Type B pancreatic cell (in vitro differentiated cells): Measurements from ENCODE around the gene CDC42EP5. TPM values are rescaled to one million over a fixed set of nuclear protein-coding genes. Genes with fewer than 3 reads are reported as not detected.
A peak's percentile ranks its signal among the peaks of the same experiment; 100 is the strongest.
"Not testable (repeated sequence)": the region's sequence is repeated elsewhere in the genome, so short reads cannot be mapped to it uniquely, and the experiment has no call there.

Source experiments
- DNase-seq: peaks from one replicate; pipeline ENCODE4 v3.0.0; 2021; ENCODE audit warnings: mixed read lengths; ENCODE audit not compliant: unreplicated experiment; ENCODE audit errors: extremely low spot score
- H3K27ac Mint-ChIP-seq: 2 replicates; pipeline ENCODE4 v1.8.0; 2021; ENCODE audit warnings: mild to moderate bottlenecking, mixed read lengths
- H3K27me3 Mint-ChIP-seq: 2 replicates; pipeline ENCODE4 v1.8.0; 2021; ENCODE audit warnings: mixed read lengths
- H3K36me3 Mint-ChIP-seq: 2 replicates; pipeline ENCODE4 v1.8.0; 2021; ENCODE audit warnings: mixed read lengths
- H3K4me1 Mint-ChIP-seq: one replicate; pipeline ENCODE4 v1.8.0; 2021; ENCODE audit warnings: mixed read lengths; ENCODE audit not compliant: unreplicated experiment
- H3K4me3 Mint-ChIP-seq: 2 replicates; pipeline ENCODE4 v1.8.0; 2021; ENCODE audit warnings: mild to moderate bottlenecking, mixed read lengths
- H3K9me3 Mint-ChIP-seq: 2 replicates; pipeline ENCODE4 v1.8.0; 2021; ENCODE audit warnings: mixed read lengths
- total RNA-seq: library from RNA; stranded (reverse); gene quantifications from 2 replicates; pipeline ENCODE4 v1.2.1, GENCODE V29; 2021; ENCODE audit warnings: low replicate concordance
- TF ChIP-seq, protein P1 (sequence below): fragments of 200-600 bp; sonication (generic); conservative IDR thresholded peaks from 2 replicates; pipeline ENCODE4 v1.5.0; 2021; ENCODE audit warnings: antibody characterized with exemption, mild to moderate bottlenecking

Gene CDC42EP5
- total RNA-seq, 1 donor from 2014 or later, result 24.3 TPM

DNA sequence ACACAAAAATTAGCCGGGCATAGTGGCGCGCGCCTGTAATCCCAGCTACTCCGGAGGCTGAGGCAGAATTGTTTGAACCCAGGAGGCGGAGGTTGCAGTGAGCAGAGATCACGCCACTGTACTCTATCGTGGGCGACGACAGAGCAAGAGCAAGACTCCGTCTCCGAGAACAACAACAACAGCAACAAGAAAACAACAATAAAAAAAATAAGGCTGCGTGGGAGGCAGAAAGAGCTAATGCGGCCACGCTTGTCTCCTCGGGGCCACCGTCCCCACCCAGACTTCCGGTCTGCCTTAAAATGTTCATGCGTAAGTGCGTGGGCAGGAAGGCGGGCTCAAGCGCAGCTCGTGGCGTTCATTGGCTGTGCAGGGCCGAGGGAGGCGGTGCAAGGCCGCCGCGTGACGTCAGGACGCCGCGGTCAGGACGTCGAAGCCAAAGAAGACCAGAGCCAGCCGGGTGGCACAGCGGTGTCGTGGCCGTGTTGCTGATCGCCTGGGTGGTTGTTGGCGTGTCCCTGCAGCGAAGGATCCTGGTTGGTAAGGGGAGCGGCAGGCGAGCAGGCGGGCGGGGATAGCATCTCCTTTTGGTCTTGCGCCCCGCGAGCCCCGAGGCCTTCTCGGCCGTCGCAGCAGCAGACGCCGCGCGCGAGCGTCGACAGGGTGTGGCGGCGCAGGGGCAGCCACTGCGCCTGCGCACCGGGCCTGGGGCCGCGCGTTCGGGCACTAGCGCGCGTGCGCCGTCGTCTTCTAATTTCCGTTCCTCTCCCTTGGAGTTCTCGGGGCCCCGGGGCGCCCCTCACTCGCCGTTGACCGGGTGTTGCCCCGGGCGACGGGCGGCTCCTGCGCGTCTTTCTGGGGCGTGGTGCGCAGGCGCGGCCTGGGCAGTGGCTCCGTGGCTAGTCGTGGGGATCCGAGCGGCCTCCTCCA is 24.1 kb downstream of the CDC42EP5 start, which contains the start of gene LENG8:
TSS of gene LENG8 (plus strand) at position 426 of the 927 bp plus-strand sequence. CDS start 2,146 bp downstream, outside the sequence.
- Mint-ChIP-seq H3K4me1 (peaks cover 22% of the 10 kb centered on the region), H3K9me3 (no peaks in the 10 kb centered on the region)
- TF ChIP-seq, protein P1, sequence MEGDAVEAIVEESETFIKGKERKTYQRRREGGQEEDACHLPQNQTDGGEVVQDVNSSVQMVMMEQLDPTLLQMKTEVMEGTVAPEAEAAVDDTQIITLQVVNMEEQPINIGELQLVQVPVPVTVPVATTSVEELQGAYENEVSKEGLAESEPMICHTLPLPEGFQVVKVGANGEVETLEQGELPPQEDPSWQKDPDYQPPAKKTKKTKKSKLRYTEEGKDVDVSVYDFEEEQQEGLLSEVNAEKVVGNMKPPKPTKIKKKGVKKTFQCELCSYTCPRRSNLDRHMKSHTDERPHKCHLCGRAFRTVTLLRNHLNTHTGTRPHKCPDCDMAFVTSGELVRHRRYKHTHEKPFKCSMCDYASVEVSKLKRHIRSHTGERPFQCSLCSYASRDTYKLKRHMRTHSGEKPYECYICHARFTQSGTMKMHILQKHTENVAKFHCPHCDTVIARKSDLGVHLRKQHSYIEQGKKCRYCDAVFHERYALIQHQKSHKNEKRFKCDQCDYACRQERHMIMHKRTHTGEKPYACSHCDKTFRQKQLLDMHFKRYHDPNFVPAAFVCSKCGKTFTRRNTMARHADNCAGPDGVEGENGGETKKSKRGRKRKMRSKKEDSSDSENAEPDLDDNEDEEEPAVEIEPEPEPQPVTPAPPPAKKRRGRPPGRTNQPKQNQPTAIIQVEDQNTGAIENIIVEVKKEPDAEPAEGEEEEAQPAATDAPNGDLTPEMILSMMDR, result no peak

DNA sequence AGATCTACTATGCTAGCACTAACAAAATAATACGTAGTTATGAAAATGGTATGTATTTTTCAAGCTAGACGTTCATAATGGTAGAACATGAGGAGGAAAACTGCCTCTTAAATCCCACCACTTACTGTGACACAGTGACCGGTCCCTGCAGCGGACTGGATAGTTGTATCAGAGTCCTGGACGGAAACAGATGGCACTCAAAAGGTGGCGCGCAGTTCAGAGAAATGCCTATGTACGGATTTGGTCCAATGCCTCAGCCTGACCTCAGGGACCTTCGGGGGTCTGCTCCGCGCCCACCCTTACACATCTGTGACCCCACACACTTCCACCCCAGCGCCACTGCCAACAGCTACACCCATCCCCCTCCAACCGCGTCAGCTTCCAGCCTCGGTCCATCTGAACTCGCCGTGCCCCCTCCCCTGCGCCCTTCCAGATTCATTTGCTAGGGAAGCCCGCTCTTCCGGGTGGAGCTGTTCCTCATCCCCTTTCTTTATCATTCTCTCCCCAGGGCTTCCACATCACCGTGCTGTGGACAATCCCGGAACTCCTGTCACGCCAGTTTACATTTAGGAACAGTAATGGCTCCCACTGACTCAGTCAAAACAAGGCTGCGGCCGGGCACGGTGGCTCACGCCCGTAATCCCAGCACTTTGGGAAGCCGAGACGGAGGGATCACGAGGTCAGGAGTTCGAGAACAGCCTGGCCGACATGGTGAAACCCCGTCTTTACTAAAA is 24.9 kb downstream of the CDC42EP5 start:
- TF ChIP-seq, protein P1, result peak; percentile 24

More for the DNA sequence above, 24.1 kb downstream of the CDC42EP5 start, which contains the start of gene LENG8:
- H3K36me3 Mint-ChIP-seq, result peaks cover 14% of the 10 kb centered on the region
- peak; percentile 97 for DNase-seq
- H3K4me3 Mint-ChIP-seq, result peak within 1 kb of the TSS; percentile 99
- peaks cover 2% of the 10 kb centered on the region for H3K27me3 Mint-ChIP-seq
- peak within 1 kb of the TSS; percentile 99 for H3K27ac Mint-ChIP-seq

DNA sequence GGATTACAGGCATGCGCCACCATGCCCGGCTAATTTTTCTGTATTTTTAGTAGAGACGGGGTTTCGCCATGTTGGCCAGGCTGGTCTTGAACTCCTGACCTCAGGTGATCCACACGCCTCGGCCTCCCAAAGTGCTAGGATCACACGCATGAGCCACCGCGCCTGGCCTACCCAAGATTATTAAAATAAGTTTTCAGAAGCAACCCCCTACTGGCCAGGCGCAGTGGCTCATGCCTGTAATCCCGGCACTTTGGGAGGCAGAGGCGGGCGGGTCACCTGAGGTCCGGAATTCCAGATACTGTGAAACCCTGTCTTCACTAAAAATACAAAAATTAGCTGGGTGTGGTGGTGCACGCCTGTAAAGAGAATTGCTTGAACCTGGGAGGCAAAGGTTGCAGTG is 26.7 kb downstream of the CDC42EP5 start:
- H3K27me3 Mint-ChIP-seq, H3K9me3 Mint-ChIP-seq, H3K4me3 Mint-ChIP-seq, H3K27ac Mint-ChIP-seq, DNase-seq: not testable (repeated sequence)
- H3K36me3 Mint-ChIP-seq, result peaks cover 13% of the 10 kb centered on the region
- TF ChIP-seq, protein P1, result peak; percentile 41
- H3K4me1 Mint-ChIP-seq, result peaks cover 22% of the 10 kb centered on the region

More for the DNA sequence above, 24.9 kb downstream of the CDC42EP5 start:
- no peaks in the 10 kb centered on the region for H3K9me3 Mint-ChIP-seq
- DNase-seq, result no peak
- peak overlapping the region; percentile 99 for H3K27ac Mint-ChIP-seq
- H3K36me3 Mint-ChIP-seq, result peaks cover 14% of the 10 kb centered on the region
- peak overlapping the region; percentile 99 for H3K4me3 Mint-ChIP-seq
- peaks cover 2% of the 10 kb centered on the region for H3K27me3 Mint-ChIP-seq
- peaks cover 22% of the 10 kb centered on the region for H3K4me1 Mint-ChIP-seq

DNA sequence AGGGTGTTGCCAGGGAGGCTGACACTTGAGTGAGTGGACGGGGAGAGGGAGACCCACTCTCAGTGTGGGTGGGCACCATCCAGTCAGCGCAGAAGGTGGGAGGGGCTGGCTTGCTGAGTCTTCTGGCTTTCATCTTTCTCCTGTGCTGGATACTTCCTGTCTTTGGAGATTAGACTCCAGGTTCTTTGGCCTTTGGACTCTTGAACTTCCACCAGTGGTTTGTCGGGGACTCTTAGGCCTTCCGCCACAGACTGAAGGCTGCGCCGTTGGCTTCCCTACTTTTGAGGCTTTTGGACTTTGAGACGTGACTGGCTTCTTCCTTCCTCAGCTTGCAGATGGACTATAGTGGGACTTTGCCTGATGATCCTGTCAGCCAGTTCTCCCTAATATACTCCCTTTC is 28.4 kb downstream of the CDC42EP5 start:
- DNase-seq, result no peak
- Mint-ChIP-seq H3K27me3 (peaks cover 2% of the 10 kb centered on the region), H3K9me3 (no peaks in the 10 kb centered on the region), H3K36me3 (peaks cover 8% of the 10 kb centered on the region), H3K27ac (no peak overlapping the region), H3K4me3 (no peak overlapping the region), H3K4me1 (peaks cover 13% of the 10 kb centered on the region)
- TF ChIP-seq, protein P1, result no peak

DNA sequence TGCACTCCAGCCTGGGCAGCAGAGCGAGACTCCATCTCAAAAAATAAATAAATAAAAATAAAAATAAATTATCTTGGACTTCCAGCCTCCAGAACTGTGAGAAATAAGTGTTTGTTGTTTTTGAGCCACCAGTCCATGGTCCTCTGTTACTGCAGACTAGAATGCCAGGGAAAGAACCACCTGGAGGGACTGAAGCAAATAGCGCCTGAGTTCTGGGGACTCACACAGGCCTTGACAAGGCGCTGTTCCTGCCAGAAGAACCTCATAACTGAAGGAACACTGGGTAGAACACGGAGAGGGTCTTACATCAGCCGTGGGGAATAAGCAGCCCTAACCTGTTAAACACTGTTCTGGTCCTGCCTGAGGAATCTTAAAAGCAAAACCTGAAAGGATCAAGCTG is 32.5 kb downstream of the CDC42EP5 start:
- Mint-ChIP-seq H3K4me3 (no peak overlapping the region), H3K27ac (no peak overlapping the region), H3K36me3 (peaks cover 8% of the 10 kb centered on the region), H3K4me1 (peaks cover 6% of the 10 kb centered on the region), H3K9me3 (no peaks in the 10 kb centered on the region), H3K27me3 (no peaks in the 10 kb centered on the region)
- no peak for DNase-seq
- TF ChIP-seq, protein P1, result no peak
